Colonic mucosa (tissue), 4 donors: ENCODE results near the gene MED15. TPM values are rescaled to one million over a fixed set of nuclear protein-coding genes. Genes with fewer than 3 reads are reported as not detected.

ENCODE experiments used
- DNase-seq: peaks from one replicate; pipeline ENCODE4 v3.0.0-alpha.2; 2020
- H3K27ac ChIP-seq: fragments of 200-600 bp; one replicate; pipeline ENCODE4 v1.8.0; 2021
- H3K27me3 ChIP-seq: fragments of 200-600 bp; one replicate; pipeline ENCODE4 v1.8.0; 2021
- H3K36me3 ChIP-seq: fragments of 200-600 bp; one replicate; pipeline ENCODE4 v1.8.0; 2021
- H3K4me1 ChIP-seq: fragments of 200-600 bp; one replicate; pipeline ENCODE4 v1.8.0; 2021; ENCODE audit warnings: mild to moderate bottlenecking
- H3K4me3 ChIP-seq: fragments of 200-600 bp; one replicate; pipeline ENCODE4 v1.8.0; 2021
- H3K9ac ChIP-seq, 2 donors: one replicate each; pipeline ENCODE4 v1.7.0; 2013; ENCODE audit warnings: control low read depth in 2 of 2, low read depth in 2 of 2, low read length in 2 of 2
- H3K9me3 ChIP-seq: fragments of 200-600 bp; one replicate; pipeline ENCODE4 v1.8.0; 2021
- CTCF ChIP-seq: fragments of 200-600 bp; IDR thresholded peaks from one replicate; pipeline ENCODE4 v1.8.0; 2022; ENCODE audit warnings: antibody characterized with exemption, mild to moderate bottlenecking
- intact Hi-C: fragments of 100-400 bp; cut with DNase I; formaldehyde crosslinking; loops from one replicate; pipeline ENCODE4 v1.14.1; 2022
- total RNA-seq, 2 donors: library from RNA; stranded (reverse); fragmentation: NEBNext Ultra II Directional in 1 of 2; extraction: Animal tissue kit (Norgen Biotek cat#: 25700) in 1 of 2; gene quantifications; one replicate each; pipeline ENCODE4 v1.2.1, GENCODE V29; 2021
- donor health status: healthy.
- donor health status: DM: no; HTN: no; CAD: no.
- donor health status: DM: no; HTN: no; CAD: no.

Gene MED15
- total RNA-seq, 2 donors from 2014 or later, result 93.1 to 102 TPM

DNA sequence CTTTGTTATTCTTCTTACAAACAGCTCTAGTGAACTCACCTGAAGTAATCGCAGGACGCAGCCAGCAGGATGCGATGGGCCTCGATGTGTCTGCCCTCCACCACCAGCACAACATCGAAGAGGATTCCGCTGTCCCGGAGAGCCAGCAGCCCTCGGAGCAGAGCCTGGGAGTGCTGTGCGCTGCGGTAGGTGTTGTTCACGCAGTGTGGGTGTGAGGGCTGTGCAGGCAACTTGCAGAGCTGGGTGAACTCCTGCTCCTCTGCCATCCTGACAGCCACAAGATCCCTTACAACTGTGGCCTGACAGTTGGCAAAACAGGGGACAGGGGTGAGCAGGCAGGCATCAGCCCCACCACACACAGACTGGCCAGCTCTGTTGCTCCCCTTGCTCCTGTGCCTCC lies 18.5 kb upstream of the MED15 start:
- Histone ChIP-seq H3K4me3 (no peak overlapping the region), H3K36me3 (no peaks in the 10 kb centered on the region), H3K4me1 (no peaks in the 10 kb centered on the region), H3K9ac (no peak overlapping the region), H3K27me3 (no peaks in the 10 kb centered on the region), H3K9me3 (no peaks in the 10 kb centered on the region), H3K27ac (no peak overlapping the region)
- TF ChIP-seq CTCF, result no peak
- no peak for DNase-seq
- intact Hi-C loops, result no loop called here

GRCh38 chr22:20490183-20490940 lies 17.0 kb upstream of the MED15 start:
- no peak for TF ChIP-seq CTCF
- H3K4me3 ChIP-seq, result no peak overlapping the region
- no peak for DNase-seq
- H3K9me3 ChIP-seq, result no peaks in the 10 kb centered on the region
- intact Hi-C loops, result loop anchor here (5.0 to 10.0 kb wide), 2 partner anchors 56 to 72 kb away; partner anchors contain the start of gene SCARF2
- no peaks in the 10 kb centered on the region for H3K27me3 ChIP-seq
- no peak overlapping the region for H3K27ac ChIP-seq
- no peaks in the 10 kb centered on the region for H3K4me1 ChIP-seq
- no peaks in the 10 kb centered on the region for H3K36me3 ChIP-seq
- H3K9ac ChIP-seq, result no peak overlapping the region

GRCh38 chr22:20490941-20491307 lies 16.5 kb upstream of the MED15 start:
- no peak for TF ChIP-seq CTCF
- no peaks in the 10 kb centered on the region for H3K4me1 ChIP-seq
- H3K9me3 ChIP-seq, result no peaks in the 10 kb centered on the region
- H3K4me3 ChIP-seq, result no peak overlapping the region
- H3K9ac ChIP-seq, result no peak overlapping the region
- H3K27me3 ChIP-seq, result no peaks in the 10 kb centered on the region
- intact Hi-C loops, result loop anchor here (5.0 to 10.0 kb wide), 2 partner anchors 56 to 71 kb away; partner anchors contain the start of gene SCARF2
- H3K36me3 ChIP-seq, result no peaks in the 10 kb centered on the region
- DNase-seq, result no peak
- H3K27ac ChIP-seq, result no peak overlapping the region

GRCh38 chr22:20491346-20491745 lies 16.1 kb upstream of the MED15 start:
- TF ChIP-seq CTCF, result no peak
- DNase-seq, result no peak
- intact Hi-C loops, result loop anchor here (5.0 to 10.0 kb wide), 2 partner anchors 57 to 71 kb away; partner anchors contain the start of gene SCARF2
- Histone ChIP-seq H3K27ac (no peak overlapping the region), H3K27me3 (no peaks in the 10 kb centered on the region), H3K36me3 (no peaks in the 10 kb centered on the region), H3K9me3 (no peaks in the 10 kb centered on the region), H3K4me1 (no peaks in the 10 kb centered on the region), H3K4me3 (no peak overlapping the region), H3K9ac (no peak overlapping the region)

DNA sequence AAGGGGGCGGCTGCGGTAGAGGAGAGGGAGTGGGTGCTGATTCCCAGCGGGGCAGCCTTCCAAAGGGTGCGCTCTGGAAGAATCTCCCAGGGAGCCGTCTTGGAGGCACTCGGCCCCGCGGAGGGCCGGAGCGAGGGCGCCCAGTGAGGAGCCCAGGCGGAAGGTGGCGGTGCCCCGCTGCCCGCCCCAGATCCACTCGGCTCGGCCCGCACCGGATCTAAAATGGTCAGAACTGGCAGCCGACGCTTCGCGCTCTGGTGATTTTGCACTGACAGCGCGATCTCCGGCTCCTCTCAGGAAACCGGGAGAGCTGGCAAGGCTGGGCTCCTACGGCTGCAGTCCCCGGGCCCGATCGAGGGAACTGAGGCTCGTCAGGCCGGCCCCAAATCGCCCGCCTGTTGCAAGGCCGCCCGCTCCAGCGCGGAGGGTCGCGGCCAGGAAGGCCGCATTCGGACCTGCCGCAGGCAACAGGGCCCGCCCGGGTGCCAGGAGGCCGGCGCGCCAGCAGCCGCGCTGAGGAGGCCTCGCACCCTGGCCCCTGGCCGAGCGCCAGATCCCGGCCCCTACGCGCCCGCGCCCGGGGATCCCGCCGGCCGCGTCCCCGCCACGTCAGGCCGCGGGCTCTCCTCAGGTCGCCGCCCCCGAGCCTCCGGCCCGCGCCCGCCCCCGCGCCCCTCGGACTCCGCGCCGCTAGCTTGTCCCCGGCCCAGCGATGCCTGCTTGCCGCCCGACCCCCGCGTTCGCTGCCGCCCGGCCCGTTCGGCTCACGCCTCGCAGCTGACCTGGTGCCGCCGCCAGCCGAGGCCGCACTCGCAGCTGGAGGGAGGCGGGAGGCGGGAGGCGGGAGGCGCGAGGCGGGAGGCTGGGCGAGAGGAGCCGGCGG lies 12.2 kb upstream of the MED15 start, which contains the start of gene KLHL22:
Gene KLHL22, minus strand, starts transcription at position 818 of the 883 bp plus-strand sequence. CDS start 6,584 bp downstream, outside the sequence.
- intact Hi-C loops, result loop anchor here (5.0 to 10.0 kb wide), 2 partner anchors 60 to 67 kb away; partner anchors contain the start of gene SCARF2
- Histone ChIP-seq H3K36me3 (no peaks in the 10 kb centered on the region), H3K27me3 (no peaks in the 10 kb centered on the region), H3K9ac (peak within 1 kb of the TSS; percentile 89 to 97), H3K27ac (peak within 1 kb of the TSS; percentile 96), H3K9me3 (no peaks in the 10 kb centered on the region), H3K4me1 (no peaks in the 10 kb centered on the region), H3K4me3 (peak within 1 kb of the TSS; percentile 60)
- DNase-seq, result peak; percentile 43
- TF ChIP-seq CTCF, result no peak
